ENCODE data around the gene TXNDC5.

DNA sequence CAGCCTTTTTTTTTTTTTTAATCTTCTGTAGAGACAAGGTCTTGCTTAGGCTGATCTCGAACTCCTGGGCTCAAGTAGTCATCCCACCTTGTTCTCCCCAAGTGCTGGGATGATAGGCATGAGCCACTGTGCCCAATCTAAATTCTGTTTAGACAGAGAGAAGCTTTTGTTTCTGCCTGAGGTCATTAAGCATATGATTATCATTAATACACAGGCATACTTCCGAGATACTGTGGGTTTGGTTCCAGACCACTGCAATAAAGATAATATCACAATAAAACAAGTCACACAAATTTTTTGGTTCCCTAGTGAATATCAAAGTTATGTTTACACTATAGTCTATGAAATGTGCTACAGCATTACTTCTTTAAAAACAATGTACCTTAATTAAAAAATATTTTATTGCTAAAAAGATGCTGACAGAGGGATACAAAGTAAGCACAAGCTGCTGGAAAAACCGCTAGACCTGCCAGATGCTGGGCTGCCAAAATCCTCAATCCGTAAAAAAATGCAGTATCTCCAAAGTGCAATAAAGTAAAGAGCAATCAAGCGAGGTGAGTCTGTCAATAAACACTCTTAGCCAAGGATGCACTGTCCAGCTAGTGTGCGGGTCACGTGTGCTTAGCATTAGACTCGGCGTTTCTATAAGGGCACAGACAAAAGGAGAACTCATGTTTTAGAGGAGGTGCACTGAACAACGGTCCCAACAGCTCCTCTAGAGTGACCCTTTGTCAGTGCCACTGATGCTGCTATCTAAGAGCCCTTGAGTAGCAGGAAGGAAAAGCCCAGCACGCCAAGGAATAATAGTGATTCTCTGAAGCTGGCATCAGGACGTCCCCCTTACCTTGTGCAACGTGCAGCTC, 16.1 kb downstream of the TXNDC5 start:
- TF ChIP-seq, protein P1, sequence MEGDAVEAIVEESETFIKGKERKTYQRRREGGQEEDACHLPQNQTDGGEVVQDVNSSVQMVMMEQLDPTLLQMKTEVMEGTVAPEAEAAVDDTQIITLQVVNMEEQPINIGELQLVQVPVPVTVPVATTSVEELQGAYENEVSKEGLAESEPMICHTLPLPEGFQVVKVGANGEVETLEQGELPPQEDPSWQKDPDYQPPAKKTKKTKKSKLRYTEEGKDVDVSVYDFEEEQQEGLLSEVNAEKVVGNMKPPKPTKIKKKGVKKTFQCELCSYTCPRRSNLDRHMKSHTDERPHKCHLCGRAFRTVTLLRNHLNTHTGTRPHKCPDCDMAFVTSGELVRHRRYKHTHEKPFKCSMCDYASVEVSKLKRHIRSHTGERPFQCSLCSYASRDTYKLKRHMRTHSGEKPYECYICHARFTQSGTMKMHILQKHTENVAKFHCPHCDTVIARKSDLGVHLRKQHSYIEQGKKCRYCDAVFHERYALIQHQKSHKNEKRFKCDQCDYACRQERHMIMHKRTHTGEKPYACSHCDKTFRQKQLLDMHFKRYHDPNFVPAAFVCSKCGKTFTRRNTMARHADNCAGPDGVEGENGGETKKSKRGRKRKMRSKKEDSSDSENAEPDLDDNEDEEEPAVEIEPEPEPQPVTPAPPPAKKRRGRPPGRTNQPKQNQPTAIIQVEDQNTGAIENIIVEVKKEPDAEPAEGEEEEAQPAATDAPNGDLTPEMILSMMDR (IDR thresholded peaks at IDR 0.05), result no peak
- TF ChIP-seq POLR2AphosphoS5 (IDR thresholded peaks at IDR 0.05), result no peak
